ENCODE results near the gene SLC4A2.
A peak's percentile ranks its signal among the peaks of the same experiment; 100 is the strongest.

- TF ChIP-seq POLR2A (IDR thresholded peaks at IDR 0.05) (peak; percentile 4 to 16), CTCF (IDR thresholded peaks at IDR 0.05) (no peak)
These were observed 23.9 kb downstream of the SLC4A2 start, which contains the start of gene TMUB1 for GRCh38 chr7:151083071-151083823.
